Measurements from ENCODE around the gene AP1M1. TPM values are rescaled to one million over a fixed set of nuclear protein-coding genes. Genes with fewer than 3 reads are reported as not detected.
A peak's percentile ranks its signal among the peaks of the same experiment; 100 is the strongest.
"Not testable (repeated sequence)": the region's sequence is repeated elsewhere in the genome, so short reads cannot be mapped to it uniquely, and the experiment has no call there.

The AP1M1 gene
- total and polyA plus RNA-seq, 9 donors: 28.4 to 81.7 (median 51.6) TPM

- 89 to 93% (median 92%) methylated on average over 5 of the region's 5 CpGs for WGBS, 3 donors
- H3K4me1 ChIP-seq (ENCODE audit: insufficient read depth): peaks cover 15% of the 10 kb centered on the region
- intact Hi-C loops (cut with DNase I): loop anchor here in 1 of 4 donors (2.0 kb wide), 1 partner anchor 43 kb away; the partner anchor contains the start of gene KLF2
- no peak overlapping the region for H3K27ac ChIP-seq
- no peaks in the 10 kb centered on the region for H3K36me3 ChIP-seq
- no peak overlapping the region for H3K4me3 ChIP-seq
- TF ChIP-seq EP300 (IDR thresholded peaks at IDR 0.05): no peak
- no peaks in the 10 kb centered on the region for H3K9me3 ChIP-seq
- DNase-seq: no peak
- H3K27me3 ChIP-seq: no peaks in the 10 kb centered on the region
These were observed 84.0 kb downstream of the AP1M1 start for GRCh38 chr19:16281743-16282142.

- no peaks in the 10 kb centered on the region for H3K9me3 ChIP-seq
- TF ChIP-seq EP300 (IDR thresholded peaks at IDR 0.05): peak; percentile 38
- TF ChIP-seq POLR2A (IDR thresholded peaks at IDR 0.05): peak; percentile 81
- TF ChIP-seq, protein P1, sequence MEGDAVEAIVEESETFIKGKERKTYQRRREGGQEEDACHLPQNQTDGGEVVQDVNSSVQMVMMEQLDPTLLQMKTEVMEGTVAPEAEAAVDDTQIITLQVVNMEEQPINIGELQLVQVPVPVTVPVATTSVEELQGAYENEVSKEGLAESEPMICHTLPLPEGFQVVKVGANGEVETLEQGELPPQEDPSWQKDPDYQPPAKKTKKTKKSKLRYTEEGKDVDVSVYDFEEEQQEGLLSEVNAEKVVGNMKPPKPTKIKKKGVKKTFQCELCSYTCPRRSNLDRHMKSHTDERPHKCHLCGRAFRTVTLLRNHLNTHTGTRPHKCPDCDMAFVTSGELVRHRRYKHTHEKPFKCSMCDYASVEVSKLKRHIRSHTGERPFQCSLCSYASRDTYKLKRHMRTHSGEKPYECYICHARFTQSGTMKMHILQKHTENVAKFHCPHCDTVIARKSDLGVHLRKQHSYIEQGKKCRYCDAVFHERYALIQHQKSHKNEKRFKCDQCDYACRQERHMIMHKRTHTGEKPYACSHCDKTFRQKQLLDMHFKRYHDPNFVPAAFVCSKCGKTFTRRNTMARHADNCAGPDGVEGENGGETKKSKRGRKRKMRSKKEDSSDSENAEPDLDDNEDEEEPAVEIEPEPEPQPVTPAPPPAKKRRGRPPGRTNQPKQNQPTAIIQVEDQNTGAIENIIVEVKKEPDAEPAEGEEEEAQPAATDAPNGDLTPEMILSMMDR (IDR thresholded peaks at IDR 0.05): no peak
- no peaks in the 10 kb centered on the region for H3K36me3 ChIP-seq
- H3K27me3 ChIP-seq: no peaks in the 10 kb centered on the region
- intact Hi-C loops (cut with DNase I): loop anchor here in 1 of 4 donors (2.0 kb wide), 1 partner anchor 41 kb away; the partner anchor contains the start of gene KLF2
- peak overlapping the region; percentile 82 to 97 for H3K27ac ChIP-seq
- peaks cover 15% of the 10 kb centered on the region for H3K4me1 ChIP-seq (ENCODE audit: insufficient read depth)
- DNase-seq: peak; percentile 89 to 93 (median 91)
- H3K4me3 ChIP-seq: peak overlapping the region; percentile 22
- 2% methylated on average over 36 of the region's 36 CpGs for WGBS, 3 donors
These were observed 85.7 kb downstream of the AP1M1 start for GRCh38 chr19:16283210-16284061.

DNA sequence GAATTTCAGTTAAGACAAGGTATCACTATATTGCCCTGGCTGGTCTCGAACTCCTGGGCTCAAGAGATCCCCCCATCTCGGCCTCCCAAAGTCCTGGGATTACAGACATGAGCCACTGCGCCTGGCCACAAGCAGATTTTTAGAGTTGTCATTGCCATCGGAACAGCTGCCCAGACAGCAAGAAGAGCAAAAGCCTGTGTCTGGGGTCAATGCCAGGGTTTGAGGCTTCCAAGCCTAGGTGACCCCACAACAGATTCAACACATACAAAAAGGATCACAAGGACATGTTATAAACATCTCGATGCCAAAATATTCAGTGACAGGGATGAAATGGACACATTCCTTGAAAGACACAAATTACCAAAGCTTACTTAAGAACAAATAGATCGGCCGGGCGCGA, 86.8 kb downstream of the AP1M1 start:
- intact Hi-C loops (cut with DNase I): no loop called here
- H3K27me3 ChIP-seq: no peaks in the 10 kb centered on the region
- H3K27ac ChIP-seq: peak overlapping the region; percentile 82 to 97
- H3K36me3 ChIP-seq: no peaks in the 10 kb centered on the region
- no peak overlapping the region for H3K4me3 ChIP-seq
- WGBS, 3 donors: 89 to 92% (median 90%) methylated on average over 9 of the region's 9 CpGs
- TF ChIP-seq, protein P1 (IDR thresholded peaks at IDR 0.05): no peak
- no peak for TF ChIP-seq POLR2A (IDR thresholded peaks at IDR 0.05)
- TF ChIP-seq EP300 (IDR thresholded peaks at IDR 0.05): no peak
- DNase-seq: no peak
- H3K4me1 ChIP-seq (ENCODE audit: insufficient read depth): peaks cover 15% of the 10 kb centered on the region
- no peaks in the 10 kb centered on the region for H3K9me3 ChIP-seq

GRCh38 chr19:16285079-16285478, 87.4 kb downstream of the AP1M1 start:
- not testable (repeated sequence) for H3K4me3 ChIP-seq, H3K36me3 ChIP-seq, H3K27me3 ChIP-seq, H3K9me3 ChIP-seq, DNase-seq
- intact Hi-C loops (cut with DNase I): loop anchor here in 1 of 4 donors (5.0 kb wide), 1 partner anchor 42 kb away; no protein-coding TSS in a partner anchor
- peak overlapping the region; percentile 64 to 97 for H3K27ac ChIP-seq
- peaks cover 15% of the 10 kb centered on the region for H3K4me1 ChIP-seq (ENCODE audit: insufficient read depth)
- 77 to 85% (median 85%) methylated on average over 3 of the region's 3 CpGs for WGBS, 3 donors

DNA sequence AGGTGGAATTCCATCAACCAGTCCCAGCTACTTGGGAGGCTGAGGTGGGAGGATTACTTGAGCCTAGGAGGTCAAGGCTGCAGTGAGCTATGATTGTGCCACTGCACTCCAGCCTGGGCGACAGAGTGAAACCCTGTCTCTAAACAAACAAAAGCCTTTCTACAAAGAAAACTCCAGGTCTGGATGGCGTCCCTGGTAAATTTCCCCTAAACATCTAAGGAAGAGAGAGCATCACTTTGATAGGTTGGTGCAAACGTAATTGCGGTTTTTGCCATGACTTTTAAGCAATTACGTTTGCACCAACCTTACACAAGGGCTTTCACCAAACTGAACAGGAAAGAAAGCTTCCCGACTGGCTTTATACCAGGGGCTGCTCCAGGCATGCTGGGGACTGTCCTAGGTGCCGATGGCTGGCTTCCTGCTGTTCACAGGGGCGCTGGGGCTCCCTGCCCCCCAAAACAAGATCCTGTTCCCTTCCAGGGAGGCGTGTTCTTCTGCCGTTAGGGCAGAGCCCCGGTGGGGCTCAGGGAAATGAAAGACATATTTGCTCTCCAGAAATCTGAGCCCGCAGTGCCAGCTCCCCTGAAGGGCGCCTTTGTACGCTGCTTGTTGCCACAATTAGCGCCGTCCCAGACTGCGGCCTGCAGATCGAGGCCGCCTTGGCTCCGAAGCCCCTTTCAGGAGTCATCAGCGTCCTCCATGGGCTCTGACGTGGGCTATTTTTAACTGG, 88.2 kb downstream of the AP1M1 start:
- intact Hi-C loops (cut with DNase I): loop anchor here in 1 of 4 donors (5.0 kb wide), 1 partner anchor 41 kb away; no protein-coding TSS in a partner anchor
- Histone ChIP-seq H3K4me1 (ENCODE audit: insufficient read depth) (peaks cover 15% of the 10 kb centered on the region), H3K36me3 (no peaks in the 10 kb centered on the region), H3K27me3 (no peaks in the 10 kb centered on the region), H3K9me3 (no peaks in the 10 kb centered on the region), H3K27ac (peak overlapping the region; percentile 64 to 97), H3K4me3 (no peak overlapping the region)
- WGBS, 3 donors: 28 to 37% (median 36%) methylated on average over 22 of the region's 22 CpGs
- DNase-seq: peak in 3 of 5 donors; percentile 53 to 64 (median 55)
- TF ChIP-seq, protein P1 (IDR thresholded peaks at IDR 0.05): no peak
- no peak for TF ChIP-seq EP300 (IDR thresholded peaks at IDR 0.05)
- no peak for TF ChIP-seq POLR2A (IDR thresholded peaks at IDR 0.05)
